SK-MEL-5 (cell line): ENCODE results near the gene KCNAB1. TPM values are rescaled to one million over a fixed set of nuclear protein-coding genes. Genes with fewer than 3 reads are reported as not detected.
A peak's percentile ranks its signal among the peaks of the same experiment; 100 is the strongest.

Experiments
- DNase-seq: peaks from one replicate; pipeline ENCODE4 v3.0.0-alpha.2; 2016; ENCODE audit warnings: low read depth, low spot score
- in situ Hi-C: cut with HindIII; loops from 2 replicates; pipeline ENCODE4 v1.10.0; 2016; ENCODE audit warnings: low sequenced_read_pairs, high pct_unique_total_duplicates, low pct_unique_long_range_greater_than_20kb
- total RNA-seq: library from RNA; depleted of rRNA; stranded (reverse); fragments of >200 nt; shearing (Covaris generic); gene quantifications from 2 replicates; pipeline ENCODE4 v1.2.3, GENCODE V29; 2014

The KCNAB1 gene
- total RNA-seq, 1 experiment from 2014 or later = 0.66 TPM

DNA sequence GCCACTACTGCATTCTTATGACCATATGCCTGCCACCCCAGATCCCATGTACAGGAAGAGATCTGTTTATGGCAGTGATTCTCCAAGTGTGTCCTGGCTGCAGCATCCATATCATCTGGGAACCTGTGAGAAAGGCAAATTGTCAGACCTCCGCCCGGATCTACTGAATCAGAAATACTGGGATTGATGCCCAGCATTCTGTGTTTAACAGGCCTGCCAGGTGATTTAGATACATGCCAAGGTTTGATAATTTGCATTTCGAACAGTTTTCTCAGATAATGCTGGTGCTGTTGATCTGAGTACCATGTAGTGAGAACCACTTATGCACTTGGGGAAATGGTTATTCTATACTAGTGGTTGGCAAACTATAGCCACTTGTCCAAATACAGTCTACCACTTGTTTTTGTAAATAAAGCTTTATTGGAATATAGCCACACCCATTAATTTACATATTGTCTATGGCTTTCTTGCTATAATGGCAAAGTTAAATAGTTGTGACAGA, 269.1 kb downstream of the KCNAB1 start:
- in situ Hi-C loops = no loop called here
- no peak for DNase-seq

DNA sequence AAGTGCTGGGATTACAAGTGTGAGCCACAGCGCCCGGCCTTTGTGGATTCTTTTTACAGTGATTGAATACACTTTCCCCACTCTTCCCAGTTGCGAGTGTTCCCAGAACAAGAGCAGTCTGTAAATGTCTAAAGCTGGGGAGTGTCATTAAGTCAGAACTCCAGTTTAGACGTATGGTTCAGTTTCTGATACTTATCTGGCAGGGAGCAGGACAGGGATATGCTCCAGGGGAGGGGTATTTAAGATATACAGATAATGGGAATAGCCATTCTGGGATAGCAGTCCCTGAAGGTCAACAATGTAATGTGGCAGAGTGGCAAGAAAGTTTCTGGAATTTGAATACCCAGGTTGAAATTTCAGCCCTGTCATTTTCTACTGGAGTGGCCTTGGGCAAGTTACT, 270.5 kb downstream of the KCNAB1 start:
- no peak for DNase-seq
- in situ Hi-C loops = no loop called here

DNA sequence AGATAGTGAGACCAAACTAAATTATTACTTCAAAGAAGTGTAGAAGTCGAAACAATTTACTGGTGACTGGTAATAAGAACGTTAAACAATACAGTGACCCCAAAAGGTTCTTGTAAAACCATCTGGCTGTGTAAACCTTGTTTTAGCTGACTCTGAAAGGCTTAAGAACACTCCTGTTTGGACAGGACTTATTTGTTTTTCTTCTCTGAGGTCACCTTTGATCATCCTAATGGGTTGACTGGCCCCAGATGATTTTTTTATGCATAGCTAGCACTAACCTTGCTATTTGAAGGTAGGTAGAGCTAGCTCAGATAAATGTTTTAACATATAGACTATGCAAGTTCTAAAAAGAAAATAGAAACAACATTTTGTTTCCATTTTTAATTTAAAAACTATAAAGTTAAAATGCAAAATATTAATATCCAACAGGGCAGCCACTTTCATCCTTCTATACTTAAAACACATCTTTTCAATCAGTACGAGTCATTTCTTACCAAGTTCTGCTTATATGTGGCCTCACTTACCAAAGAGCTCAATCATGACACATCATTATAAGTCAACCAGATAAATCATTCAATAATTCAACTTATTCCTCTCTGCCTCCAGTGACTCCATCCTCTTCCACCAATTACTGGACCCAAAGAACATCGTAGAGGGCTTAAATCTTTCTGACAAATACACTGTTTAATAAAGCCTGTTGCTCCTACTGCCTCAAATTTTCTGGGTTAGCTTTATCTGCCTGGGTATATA, 275.8 kb downstream of the KCNAB1 start:
- DNase-seq = no peak
- in situ Hi-C loops = no loop called here

DNA sequence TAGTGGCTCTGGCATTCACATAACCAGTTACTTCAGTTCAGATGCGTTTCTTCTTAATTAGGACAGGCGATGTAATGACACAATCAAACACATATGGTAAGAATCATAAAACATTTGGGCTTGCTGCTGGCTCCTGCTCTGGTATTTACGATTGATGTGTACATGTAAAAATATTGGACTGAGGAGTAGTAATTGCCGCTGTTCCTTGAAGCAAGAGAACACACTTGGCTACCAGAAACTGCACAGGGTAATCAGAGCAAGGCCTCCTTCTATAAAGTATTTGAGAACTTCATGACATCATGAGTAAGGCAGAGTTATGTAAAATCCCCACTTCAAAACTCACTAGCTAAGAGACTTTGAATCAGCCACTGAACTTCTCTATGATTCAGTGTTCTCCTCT, 276.5 kb downstream of the KCNAB1 start:
- DNase-seq = no peak
- in situ Hi-C loops = no loop called here

DNA sequence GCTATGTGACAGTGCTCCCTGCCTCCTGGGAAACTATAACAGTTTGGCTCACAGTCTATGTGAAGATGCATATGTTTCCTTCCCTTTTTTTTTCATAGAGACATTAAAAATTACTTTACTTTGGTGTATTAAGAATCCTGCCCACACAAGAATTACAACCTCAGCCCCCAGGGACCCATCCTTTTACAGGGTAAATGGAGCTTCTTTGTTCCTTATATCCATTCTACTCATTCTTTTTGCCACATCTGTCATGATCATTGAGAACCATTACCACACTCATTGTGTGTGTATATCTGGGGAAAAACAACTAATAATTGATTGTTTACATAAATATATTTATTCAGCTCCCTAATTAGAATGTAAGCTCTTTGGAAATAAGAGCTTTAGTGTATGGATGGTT, 277.2 kb downstream of the KCNAB1 start:
- in situ Hi-C loops = no loop called here
- DNase-seq = no peak

DNA sequence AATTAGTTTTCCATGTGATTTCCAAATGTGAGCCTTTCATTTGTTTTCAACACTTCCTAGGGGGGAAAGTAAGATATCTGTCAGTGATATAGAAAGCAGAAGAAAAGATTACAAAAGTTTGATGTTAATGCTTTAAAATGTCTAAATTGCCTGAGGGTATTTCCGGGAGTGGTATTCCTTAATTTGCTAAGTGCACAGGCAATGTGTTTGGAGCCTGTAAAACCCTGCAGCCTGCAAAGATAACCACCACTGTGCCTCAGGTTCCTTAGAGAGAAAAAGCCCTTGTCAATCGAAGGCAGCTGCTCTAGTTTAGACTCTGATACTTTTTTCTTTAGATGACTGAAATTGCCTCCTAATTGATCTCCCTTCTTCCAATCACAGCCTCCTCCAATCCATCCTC, 279.7 kb downstream of the KCNAB1 start:
- in situ Hi-C loops = no loop called here

DNA sequence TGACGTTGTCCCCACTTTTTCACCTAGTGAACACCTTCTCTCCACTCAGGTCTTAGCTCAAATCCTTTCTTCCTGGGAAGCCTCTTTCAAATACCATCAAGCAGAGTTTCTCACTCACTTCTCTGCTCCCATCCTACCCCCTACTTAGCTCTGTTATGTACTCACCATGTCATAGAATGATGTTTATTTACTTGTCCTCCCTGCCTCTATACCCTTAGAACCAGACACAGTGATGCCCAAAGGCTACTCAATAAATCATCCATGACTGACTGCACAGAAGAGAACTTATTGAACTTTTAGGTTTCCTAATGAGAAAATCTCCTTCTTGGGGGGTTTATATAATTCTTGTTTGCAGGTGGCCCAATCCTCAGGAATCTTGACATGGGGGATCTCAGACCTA, 280.4 kb downstream of the KCNAB1 start:
- no peak for DNase-seq
- in situ Hi-C loops = no loop called here

More for the DNA sequence above, 279.7 kb downstream of the KCNAB1 start:
- DNase-seq = no peak

DNA sequence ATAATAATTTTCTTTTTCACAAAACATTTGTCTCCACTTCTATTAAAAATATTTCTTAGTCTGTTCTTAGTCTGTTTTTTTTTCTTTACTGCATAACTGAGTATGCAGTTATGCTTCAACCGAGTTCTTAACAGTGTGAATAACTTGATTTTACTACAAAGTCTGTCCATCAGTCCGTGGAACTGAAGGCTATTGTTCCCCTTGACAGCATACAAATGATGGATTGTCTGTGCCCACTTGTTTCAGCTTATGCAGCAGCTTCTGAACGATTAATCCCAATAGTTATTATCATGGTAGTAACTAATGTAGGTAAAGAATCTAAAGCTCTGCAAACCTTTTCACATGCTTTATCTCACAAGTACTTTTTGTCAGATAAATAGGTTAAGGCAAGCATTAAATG, 283.8 kb downstream of the KCNAB1 start:
- DNase-seq = peak; percentile 13
- in situ Hi-C loops = no loop called here

DNA sequence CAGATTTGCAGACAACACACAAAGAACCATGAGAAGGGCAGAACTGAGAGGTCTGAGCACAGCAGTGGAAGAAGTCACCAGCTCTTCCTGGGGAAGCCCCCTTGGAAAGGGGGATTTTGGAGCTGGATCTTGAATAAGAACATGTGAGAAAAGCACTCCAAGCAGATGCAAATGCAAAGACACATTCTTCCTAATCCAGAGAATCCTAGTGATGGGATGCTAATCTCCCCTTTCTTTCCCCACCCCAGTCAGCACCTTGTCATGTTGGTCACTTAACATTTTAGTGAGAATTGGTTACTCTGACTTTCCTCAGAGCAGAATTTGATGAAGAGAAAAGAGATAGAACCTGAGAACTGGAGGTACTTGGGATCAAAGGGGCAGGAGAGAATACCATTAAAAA, 286.0 kb downstream of the KCNAB1 start:
- in situ Hi-C loops = no loop called here
- no peak for DNase-seq

DNA sequence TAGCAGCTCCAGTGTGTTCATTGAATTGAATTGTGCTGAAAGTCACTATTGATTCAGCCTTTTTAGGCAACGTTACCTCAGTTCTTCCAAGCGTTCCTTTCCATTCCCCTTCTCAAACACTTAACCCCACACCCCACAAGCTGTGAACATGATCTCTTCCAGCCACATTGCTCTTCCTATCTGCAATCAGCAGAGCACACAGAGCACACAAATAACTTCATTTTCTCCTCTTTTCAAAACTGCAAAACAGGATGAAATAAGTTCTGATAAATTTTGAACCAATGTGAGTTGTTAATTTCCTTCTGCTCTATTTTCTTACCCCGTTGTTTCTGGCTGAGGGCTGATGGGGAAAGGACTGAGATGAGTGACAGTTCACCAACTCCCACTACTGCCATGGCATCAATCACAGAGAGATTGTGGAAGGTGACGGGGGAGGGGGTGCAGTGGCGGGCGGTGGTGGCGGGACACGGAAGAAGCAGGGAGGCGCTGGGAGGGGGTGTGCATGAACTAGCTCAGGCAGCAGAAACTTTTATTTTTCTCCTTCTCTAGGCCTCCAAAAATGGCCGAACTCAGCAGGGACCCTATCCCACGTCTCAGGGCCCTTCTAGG, 287.3 kb downstream of the KCNAB1 start:
- no peak for DNase-seq
- in situ Hi-C loops = no loop called here

DNA sequence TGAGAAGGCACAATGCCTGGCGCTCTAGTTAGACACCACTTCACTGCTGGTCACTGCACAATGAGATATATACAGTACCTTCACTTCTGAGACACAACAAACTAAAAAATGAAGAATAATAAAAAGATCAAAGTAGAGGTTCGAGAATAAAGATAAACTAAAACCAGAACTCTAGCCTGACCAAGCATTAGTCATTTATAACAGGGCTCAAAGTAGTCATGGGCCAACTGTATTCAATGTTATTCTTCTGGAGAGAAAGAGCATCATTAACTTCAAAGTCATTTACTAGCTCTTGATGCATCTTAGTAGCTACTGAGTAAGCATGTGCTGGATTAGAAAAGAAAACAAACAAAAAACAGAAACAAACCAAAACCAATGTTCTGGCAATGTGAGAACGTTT, 289.3 kb downstream of the KCNAB1 start:
- no peak for DNase-seq
- in situ Hi-C loops = no loop called here

DNA sequence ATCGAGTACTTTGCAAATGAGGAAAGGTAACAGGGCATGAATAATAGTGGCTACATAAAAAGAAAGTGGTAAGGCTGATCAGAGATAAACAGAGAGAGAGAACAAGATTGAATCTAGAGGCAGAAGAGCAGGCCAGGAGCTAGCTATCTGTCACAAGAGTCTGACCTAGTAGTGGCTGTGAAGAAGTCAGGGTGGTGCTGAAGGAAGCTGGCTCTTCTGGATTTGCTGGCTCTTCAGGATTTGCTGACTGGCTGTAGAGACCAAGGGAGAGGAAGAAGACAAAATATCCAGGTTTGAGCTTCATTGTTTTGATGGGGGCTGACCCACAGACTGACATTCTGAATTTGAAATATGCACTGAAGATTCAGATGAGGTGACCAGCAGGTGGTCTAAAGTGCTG, 292.2 kb downstream of the KCNAB1 start:
- no peak for DNase-seq
- in situ Hi-C loops = no loop called here

DNA sequence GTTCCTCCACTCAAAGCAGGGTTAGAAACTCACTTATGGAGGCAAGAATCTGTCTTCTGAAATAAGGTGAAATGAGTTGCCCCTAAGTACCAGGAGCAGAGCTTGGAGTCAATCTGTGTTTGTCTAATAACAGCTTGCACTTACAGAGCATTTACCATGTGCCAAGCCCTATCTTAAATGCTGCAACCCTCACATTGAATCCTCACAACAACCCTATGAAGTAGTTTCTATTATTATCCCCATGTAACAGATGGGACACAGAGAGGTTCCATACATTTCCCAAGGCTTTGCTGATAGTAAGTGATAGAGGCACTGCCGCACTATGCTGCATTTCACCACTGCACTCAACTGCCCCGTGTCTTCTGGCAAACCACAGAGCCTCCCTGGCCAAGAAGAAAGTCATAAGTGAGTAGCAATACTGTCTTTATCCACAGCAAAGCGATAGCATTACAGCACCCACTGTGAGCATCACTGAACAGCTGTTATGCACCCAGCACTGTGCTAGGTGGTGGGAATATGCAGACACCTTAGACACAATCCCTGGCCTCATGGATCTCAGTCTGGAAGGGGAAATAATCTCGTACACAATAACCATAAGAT, 293.0 kb downstream of the KCNAB1 start:
- in situ Hi-C loops = no loop called here
- DNase-seq = no peak

DNA sequence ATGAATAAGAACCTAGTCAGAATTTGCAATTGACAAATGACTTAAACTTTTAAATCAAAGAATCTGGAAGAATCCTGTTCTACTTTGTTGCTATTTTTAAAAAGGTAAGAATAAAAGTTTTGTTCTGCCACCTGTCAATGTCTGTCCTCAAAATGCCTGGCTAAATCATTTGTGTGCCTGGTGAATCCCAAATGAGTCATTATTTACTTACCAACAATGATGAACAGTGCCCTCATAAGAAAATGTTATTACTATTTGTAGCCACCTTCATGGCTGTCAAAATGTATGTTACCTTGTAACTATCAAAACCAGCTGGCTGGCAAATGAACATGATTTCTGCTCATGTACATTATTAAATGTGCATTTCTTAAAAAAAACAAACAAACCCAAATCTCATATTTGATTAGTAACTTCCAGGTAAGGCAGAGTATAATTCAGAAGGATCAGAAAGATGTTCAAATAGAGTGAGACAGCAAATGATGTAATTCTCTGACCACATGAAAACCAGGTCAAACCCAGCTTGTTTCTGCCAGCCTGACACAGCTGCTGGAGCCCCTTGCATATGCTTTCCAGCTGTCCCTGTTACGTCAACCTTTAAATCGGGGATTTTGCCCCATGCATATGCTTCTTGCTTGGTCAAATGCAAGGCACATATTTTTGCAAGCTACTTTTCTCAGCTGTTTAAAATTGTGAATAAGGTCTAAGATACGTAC, 296.6 kb downstream of the KCNAB1 start:
- in situ Hi-C loops = no loop called here
- no peak for DNase-seq

DNA sequence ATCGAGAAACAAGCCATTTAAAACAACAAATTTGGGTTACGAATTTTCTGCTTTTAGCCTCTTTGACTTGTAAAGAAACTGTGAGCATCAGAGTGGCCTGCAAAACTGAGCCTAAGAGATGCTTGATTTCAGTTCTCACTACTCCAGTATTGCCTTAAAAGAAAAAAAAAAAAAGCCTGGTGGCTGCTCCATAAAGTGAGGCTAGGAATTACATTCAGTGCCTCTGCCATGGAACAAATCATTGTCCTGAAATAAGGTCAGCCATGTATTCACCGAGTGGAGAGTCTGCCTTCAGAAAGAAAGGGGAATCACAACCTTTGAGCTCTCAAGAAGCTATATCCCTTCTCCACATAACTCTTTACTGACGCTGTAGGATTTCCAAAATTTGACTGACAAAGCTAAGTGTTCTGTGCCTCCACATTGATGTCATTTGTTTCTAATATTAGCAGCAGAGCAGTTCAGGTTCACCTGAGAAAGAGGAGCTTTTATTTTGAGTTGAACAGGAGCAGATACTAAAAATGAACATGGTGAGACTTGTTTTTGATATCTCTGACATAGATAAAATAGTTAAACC, 297.3 kb downstream of the KCNAB1 start:
- DNase-seq = no peak
- in situ Hi-C loops = no loop called here

DNA sequence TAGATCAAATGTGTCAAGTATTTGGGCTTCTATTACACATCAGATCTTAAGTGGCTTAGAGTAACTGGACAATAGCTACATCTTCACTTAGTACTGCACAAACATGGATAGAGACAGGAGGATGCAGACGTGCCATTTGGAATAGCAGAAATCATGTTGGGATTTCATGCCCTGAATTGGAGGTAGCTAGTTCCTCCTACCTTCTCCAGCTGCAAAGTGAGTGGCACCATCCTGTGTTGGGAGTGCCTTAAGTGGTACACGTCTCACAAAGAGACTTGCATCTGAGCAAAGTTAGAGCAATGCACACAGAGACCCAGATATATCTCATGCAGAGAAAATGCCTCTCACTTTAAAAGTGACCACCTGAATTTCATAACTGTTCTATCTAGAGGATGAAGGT, 298.1 kb downstream of the KCNAB1 start:
- in situ Hi-C loops = no loop called here
- no peak for DNase-seq

DNA sequence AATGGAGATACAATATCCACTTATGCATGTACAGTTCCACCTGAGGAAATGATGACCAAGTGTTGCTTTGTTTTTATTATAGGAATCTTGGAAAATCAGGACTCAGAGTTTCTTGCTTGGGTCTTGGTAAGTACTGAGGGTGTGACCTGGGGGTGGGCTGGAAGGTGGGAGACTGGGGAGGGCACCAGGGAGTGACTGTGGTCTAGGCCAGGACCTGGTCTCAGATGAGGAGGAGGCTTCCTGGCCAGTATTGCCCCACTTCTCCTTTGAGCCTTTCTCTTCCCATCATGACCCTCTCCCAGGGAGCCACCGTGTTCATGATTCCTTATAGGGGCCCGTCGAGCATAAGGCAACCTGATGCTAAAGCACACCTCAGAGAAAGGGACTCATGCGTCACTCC, 301.2 kb downstream of the KCNAB1 start:
- in situ Hi-C loops = no loop called here
- no peak for DNase-seq

DNA sequence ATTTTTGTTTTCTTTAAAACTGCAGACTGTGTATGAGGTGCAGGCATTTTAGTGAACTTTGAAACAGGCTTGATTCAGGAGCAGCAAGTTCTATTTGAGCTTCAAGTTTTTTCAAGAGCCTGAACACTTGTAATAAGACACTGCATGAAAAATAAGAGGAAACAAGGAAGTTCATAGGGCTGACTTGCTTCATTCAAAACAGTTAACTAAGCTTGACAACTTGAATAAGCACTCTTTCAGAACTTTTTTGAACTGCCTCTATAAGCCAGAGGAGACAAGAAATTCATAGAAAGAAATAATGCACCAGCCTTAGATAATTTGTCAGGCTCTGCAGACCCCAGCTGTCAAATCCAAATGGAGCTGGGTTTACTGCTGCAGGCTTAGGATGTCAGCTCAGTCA, 304.4 kb downstream of the KCNAB1 start:
- no peak for DNase-seq
- in situ Hi-C loops = no loop called here
